22Rv1 (cell line): Measurements from ENCODE around the gene CNTNAP2.

Experiments used
- H3K27ac ChIP-seq: fragments of 450-650 bp; 2 replicates; pipeline ENCODE4 v1.5.1; 2017
- CTCF ChIP-seq: fragments of 450-650 bp; IDR thresholded peaks from 2 replicates; pipeline ENCODE4 v1.5.1; 2017; ENCODE audit warnings: mild to moderate bottlenecking
- ZFX ChIP-seq: fragments of 450-650 bp; IDR thresholded peaks from 2 replicates; pipeline ENCODE4 v1.6.1; 2017; ENCODE audit warnings: antibody characterized with exemption, borderline replicate concordance

The CNTNAP2 gene

GRCh38 chr7:146096994-146097393 lies 19.6 kb upstream of the CNTNAP2 start:
- TF ChIP-seq CTCF (no peak), ZFX (no peak)
- no peak overlapping the region for H3K27ac ChIP-seq

- no peak for TF ChIP-seq ZFX
- TF ChIP-seq CTCF, result no peak
- H3K27ac ChIP-seq, result no peak overlapping the region
These were observed 10.3 kb upstream of the CNTNAP2 start for GRCh38 chr7:146106319-146106718.

GRCh38 chr7:146112755-146113154 lies 3.8 kb upstream of the CNTNAP2 start:
- TF ChIP-seq ZFX (no peak), CTCF (no peak)
- no peak overlapping the region for H3K27ac ChIP-seq

GRCh38 chr7:146115548-146115850 lies 1.1 kb upstream of the CNTNAP2 start:
- TF ChIP-seq ZFX, result no peak
- TF ChIP-seq CTCF, result no peak
- peak overlapping the region; percentile 73 for H3K27ac ChIP-seq

- no peak for TF ChIP-seq CTCF
- no peak for TF ChIP-seq ZFX
- peak overlapping the region; percentile 73 for H3K27ac ChIP-seq
These were observed 615 bp upstream of the CNTNAP2 start for GRCh38 chr7:146115851-146116520.

GRCh38 chr7:146117576-146117975 lies 975 bp downstream of the CNTNAP2 start:
- peak overlapping the region; percentile 73; the same call in 1 of the 2 replicates for H3K27ac ChIP-seq
- TF ChIP-seq ZFX (no peak), CTCF (no peak)

GRCh38 chr7:146119002-146119401 lies 2.4 kb downstream of the CNTNAP2 start:
- TF ChIP-seq CTCF, result no peak
- no peak for TF ChIP-seq ZFX
- H3K27ac ChIP-seq, result no peak overlapping the region
